HUES48 (cell line): Measurements from ENCODE around the gene ADIRF.
"Not testable (repeated sequence)": the region's sequence is repeated elsewhere in the genome, so short reads cannot be mapped to it uniquely, and the experiment has no call there.

Experiments
- H3K27ac ChIP-seq: one replicate; pipeline ENCODE4 v1.7.0; 2013; ENCODE audit warnings: low read depth, low read length, inconsistent platforms
- H3K27me3 ChIP-seq: 2 replicates; pipeline ENCODE4 v1.6.1; 2013; ENCODE audit warnings: mild to moderate bottlenecking, low read length; ENCODE audit not compliant: control insufficient read depth, insufficient read depth
- H3K36me3 ChIP-seq: 2 replicates; pipeline ENCODE4 v1.6.1; 2013; ENCODE audit warnings: low read length; ENCODE audit not compliant: control insufficient read depth, insufficient read depth
- H3K4me1 ChIP-seq: 2 replicates; pipeline ENCODE4 v1.6.1; 2013; ENCODE audit warnings: mild to moderate bottlenecking, low read length; ENCODE audit not compliant: control insufficient read depth, insufficient read depth
- H3K4me3 ChIP-seq: 2 replicates; pipeline ENCODE4 v1.5.1; 2013; ENCODE audit warnings: mild to moderate bottlenecking, low read depth, low read length
- H3K9ac ChIP-seq: 2 replicates; pipeline ENCODE4 v1.6.1; 2013; ENCODE audit warnings: mild to moderate bottlenecking, low read depth, low read length, moderate library complexity
- H3K9me3 ChIP-seq: 2 replicates; pipeline ENCODE4 v1.6.1; 2013; ENCODE audit warnings: low read length; ENCODE audit not compliant: control insufficient read depth, insufficient read depth

Gene ADIRF

DNA sequence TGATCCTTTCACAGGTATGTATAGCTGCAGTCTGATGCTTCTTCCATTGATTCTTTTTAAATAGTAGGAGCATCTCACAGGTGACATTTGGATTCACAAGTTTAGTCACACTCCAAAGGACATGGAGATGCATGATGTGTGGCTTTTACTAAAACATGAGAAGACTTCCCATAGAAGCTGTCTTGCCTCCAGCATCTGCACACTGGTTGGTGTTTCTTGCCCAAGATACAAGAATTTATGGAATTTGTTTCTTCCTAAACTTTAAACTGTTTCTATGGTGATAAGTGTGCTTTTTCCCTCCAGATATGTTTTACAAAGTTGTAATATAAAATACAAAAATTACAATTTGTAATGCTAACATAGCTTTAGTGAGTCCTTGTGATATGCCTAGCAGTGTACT, 24.2 kb downstream of the ADIRF start:
- H3K27me3 ChIP-seq: no peaks in the 10 kb centered on the region
- no peak overlapping the region for H3K4me3 ChIP-seq
- H3K4me1 ChIP-seq: no peaks in the 10 kb centered on the region
- no peak overlapping the region for H3K9ac ChIP-seq
- H3K9me3 ChIP-seq: no peaks in the 10 kb centered on the region
- H3K27ac ChIP-seq: no peak overlapping the region
- no peaks in the 10 kb centered on the region for H3K36me3 ChIP-seq

DNA sequence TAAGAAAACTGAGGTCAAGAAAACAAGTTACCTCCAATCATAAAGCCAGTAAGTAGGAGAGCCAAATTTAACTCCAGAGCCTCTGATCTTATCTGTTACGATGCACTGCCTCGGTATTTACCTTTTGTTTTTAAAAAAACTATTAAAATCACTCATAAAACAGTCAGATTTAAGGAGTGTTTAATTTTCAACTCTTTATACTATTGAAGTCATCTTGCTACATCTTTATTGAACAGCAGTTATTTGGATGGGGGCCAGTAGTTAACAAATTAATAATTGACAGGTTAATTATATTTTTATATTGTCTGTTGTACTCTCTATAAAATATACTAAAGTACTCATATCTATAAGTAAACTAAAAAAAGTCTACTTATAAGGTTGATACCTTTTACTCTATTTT, 24.6 kb downstream of the ADIRF start:
- no peak overlapping the region for H3K27ac ChIP-seq
- H3K9ac ChIP-seq: no peak overlapping the region
- H3K4me3 ChIP-seq: no peak overlapping the region
- H3K4me1 ChIP-seq: no peaks in the 10 kb centered on the region
- H3K9me3 ChIP-seq: no peaks in the 10 kb centered on the region
- H3K27me3 ChIP-seq: no peaks in the 10 kb centered on the region
- H3K36me3 ChIP-seq: no peaks in the 10 kb centered on the region

DNA sequence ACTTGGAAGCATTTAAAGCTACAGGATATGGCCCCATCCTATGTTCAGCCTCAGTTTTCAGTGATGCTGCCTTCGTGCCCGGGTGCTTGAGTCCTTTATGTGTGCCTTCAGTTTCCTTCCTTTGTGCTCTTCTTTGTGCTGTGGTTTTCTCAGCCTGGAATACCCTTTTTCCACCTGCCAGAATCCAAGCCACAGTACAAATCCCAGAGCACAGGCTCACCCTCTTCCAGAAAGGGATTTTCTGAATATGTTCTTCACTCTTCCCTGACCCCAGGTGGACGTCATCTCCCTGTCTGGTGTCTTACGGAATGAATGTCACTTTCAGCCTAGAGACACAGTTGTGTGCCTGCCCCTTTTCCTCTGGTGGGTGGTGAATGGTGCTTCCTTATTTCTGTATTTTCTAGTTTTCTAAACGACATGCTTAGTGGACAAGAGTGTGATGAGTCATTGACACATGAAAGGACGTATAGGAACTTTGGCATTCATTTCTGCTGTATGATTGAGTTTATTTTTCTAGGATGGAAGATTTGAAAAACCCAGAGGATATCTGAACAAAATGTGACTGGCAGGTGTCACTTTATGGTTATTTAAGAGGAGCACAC, 31.6 kb downstream of the ADIRF start:
- H3K27me3 ChIP-seq, H3K36me3 ChIP-seq, H3K4me3 ChIP-seq, H3K27ac ChIP-seq, H3K9me3 ChIP-seq, H3K9ac ChIP-seq, H3K4me1 ChIP-seq: not testable (repeated sequence)

DNA sequence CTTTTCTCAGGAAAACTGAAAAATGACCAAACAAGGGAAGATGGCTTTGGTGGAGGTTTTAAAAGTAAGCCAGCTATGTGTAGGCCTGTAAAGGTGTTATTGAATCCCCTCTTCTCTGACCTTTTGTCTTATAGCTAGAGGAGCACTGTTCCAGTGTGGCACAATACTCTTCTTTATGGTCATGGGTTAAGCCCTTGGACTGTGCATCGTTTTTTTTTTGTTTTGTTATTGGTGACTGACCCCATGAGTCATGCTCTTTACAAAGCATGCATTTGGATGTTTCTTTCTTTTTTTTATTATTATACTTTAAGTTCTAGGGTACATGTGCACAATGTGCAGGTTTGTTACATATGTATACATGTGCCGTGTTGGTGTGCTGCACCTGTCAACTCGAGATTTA, 32.2 kb downstream of the ADIRF start:
- Histone ChIP-seq H3K9me3 (no peaks in the 10 kb centered on the region), H3K27ac (no peak overlapping the region), H3K27me3 (no peaks in the 10 kb centered on the region), H3K36me3 (no peaks in the 10 kb centered on the region), H3K9ac (no peak overlapping the region), H3K4me1 (no peaks in the 10 kb centered on the region), H3K4me3 (no peak overlapping the region)

DNA sequence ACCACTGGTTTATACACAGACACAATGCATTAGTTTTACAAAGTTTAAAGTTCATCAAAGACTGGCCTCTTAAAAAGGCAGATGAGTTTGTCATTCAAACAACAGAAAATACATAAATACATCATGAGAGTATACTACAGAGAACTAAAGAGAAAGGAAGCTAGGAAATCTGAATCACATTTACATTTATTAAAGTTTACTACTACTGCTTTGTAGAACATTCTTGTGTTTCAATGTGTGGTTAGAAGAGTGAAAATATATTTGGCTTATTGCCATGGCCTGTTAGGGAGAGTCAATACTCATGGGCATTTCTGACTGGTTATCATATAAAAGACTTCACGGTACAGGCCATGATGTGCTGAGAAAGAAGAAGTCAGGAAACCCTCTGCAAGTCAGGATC, 38.8 kb downstream of the ADIRF start:
- not testable (repeated sequence) for H3K27ac ChIP-seq, H3K9me3 ChIP-seq, H3K4me3 ChIP-seq, H3K27me3 ChIP-seq, H3K36me3 ChIP-seq, H3K9ac ChIP-seq, H3K4me1 ChIP-seq

DNA sequence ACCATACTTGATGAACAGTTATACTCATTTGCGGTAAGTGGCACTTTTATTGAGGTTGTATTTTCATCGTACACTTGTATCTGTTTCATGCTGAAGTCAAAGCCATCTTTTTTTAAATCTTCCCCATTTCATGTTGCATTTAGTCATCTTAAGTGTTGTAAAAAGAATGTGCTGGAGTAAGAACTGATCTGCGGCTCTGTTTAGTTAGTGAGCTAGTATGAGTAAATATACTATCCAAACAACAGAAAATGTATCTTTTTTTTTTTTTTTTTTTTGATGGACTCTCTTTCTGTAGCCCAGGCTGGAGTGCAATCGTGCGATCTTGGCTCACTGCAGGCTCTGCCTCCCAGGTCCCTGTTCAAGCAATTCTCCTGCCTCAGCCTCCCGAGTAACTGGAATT, 39.4 kb downstream of the ADIRF start:
- not testable (repeated sequence) for H3K9ac ChIP-seq, H3K27me3 ChIP-seq, H3K27ac ChIP-seq, H3K4me1 ChIP-seq, H3K4me3 ChIP-seq, H3K9me3 ChIP-seq, H3K36me3 ChIP-seq

DNA sequence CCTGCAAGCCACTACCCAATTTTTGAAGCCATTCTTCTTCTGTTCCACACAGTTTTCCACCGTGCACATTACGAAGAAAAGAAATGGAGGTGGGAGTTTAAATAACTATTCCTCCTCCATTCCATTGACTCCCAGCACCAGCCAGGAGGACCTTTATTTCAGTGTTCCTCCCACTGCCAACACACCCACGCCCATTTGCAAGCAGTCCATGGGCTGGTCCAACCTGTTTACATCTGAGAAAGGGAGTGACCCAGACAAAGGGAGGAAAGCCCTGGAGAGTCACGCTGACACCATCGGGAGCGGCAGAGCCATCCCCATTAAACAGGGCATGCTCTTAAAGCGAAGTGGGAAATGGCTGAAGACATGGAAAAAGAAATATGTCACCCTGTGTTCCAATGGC, 40.0 kb downstream of the ADIRF start:
- not testable (repeated sequence) for H3K9ac ChIP-seq, H3K27me3 ChIP-seq, H3K36me3 ChIP-seq, H3K27ac ChIP-seq, H3K9me3 ChIP-seq, H3K4me1 ChIP-seq, H3K4me3 ChIP-seq

DNA sequence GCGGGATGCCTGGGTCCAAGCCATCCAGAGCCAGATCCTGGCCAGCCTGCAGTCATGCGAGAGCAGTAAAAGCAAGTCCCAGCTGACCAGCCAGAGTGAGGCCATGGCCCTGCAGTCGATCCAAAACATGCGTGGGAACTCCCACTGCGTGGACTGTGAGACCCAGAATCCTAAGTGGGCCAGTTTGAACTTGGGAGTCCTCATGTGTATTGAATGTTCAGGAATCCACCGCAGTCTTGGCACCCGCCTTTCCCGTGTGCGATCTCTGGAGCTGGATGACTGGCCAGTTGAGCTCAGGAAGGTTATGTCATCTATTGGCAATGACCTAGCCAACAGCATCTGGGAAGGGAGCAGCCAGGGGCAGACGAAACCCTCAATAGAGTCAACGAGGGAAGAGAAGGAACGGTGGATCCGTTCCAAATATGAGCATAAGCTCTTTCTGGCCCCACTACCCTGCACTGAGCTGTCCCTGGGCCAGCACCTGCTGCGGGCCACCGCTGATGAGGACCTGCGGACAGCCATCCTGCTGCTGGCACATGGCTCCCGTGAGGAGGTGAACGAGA, 40.9 kb downstream of the ADIRF start:
- not testable (repeated sequence) for H3K27ac ChIP-seq, H3K4me3 ChIP-seq, H3K27me3 ChIP-seq, H3K9ac ChIP-seq, H3K9me3 ChIP-seq, H3K4me1 ChIP-seq, H3K36me3 ChIP-seq

DNA sequence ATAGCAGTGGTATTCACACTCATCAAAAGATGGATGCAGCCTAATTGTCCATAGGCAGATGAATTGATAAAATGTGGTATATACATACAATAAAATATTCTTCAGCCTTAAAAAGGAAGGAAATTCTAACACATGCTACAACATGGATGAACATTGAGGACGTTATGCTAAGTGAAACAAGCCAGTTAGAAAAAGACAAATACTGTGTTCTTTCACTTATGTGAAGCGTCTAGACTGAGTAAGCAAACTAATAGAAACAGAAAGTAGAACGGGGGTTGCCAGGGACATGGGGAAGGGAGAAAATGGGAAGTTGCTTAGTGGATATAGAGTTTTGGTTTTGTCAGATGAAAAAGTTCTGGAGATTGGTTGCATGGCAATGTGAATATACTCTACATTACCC, 45.2 kb downstream of the ADIRF start:
- not testable (repeated sequence) for H3K9me3 ChIP-seq, H3K9ac ChIP-seq, H3K36me3 ChIP-seq, H3K4me3 ChIP-seq, H3K4me1 ChIP-seq, H3K27me3 ChIP-seq, H3K27ac ChIP-seq

DNA sequence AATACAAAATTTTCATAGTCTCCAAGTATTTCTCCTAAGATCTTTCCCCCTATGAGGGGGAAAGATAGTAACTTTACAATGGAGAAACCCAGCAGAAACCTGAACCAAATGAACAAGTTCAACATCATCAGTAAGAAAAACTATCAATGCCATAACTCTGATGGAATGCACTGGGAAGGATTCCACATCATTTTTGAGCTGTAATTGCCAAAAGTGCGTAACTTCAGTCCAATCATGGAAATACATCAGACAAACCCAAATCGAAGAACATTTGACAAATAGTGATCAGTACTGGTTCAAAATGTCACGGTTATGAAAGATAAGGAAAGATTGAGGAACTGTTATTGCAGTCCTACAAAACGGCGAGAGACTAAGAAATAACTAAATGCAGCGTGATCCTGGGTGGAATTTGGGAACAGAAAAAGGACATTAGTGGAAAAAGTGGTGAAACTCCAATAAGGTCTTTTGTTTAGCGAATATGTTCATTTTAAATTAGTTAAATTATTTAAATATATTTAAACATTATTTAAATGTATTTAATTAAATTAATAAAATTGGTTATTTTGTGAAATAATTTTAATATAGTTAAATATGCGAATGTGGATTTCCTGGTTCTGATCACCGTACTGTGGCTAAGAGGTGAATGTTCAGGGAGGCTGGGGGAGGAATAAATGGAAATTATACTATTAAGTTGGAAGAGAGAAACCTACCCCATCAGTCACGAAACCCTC, 46.9 kb downstream of the ADIRF start:
- not testable (repeated sequence) for H3K9me3 ChIP-seq, H3K27ac ChIP-seq, H3K36me3 ChIP-seq, H3K27me3 ChIP-seq, H3K4me1 ChIP-seq, H3K4me3 ChIP-seq, H3K9ac ChIP-seq

DNA sequence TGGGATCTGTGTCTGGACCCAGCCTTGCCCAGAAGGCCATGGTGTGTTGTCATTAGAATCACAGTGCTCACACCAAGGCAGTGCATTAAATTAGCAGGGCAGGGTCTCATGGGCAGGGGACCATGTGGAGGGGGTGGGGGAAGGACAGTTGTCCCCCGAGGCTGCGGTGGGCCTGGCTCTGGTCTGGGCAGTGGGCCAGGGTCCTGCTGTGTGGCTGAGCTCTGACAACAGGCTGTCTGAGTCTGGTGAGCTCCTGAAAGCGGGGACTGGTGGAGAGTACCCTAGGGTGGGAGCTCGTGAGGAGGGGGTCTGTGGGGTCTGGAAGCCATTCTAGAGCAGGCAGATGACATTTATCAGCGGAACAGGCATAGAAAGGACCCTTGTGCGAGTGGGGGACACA, 49.8 kb downstream of the ADIRF start:
- H3K4me1 ChIP-seq, H3K9me3 ChIP-seq: not testable (repeated sequence)

More for the DNA sequence above, 49.8 kb downstream of the ADIRF start:
- H3K4me3 ChIP-seq, H3K27me3 ChIP-seq, H3K36me3 ChIP-seq, H3K9ac ChIP-seq, H3K27ac ChIP-seq: not testable (repeated sequence)
